HEK293 (cell line): ENCODE data around the gene CROT.

Experiments used
- CTCF ChIA-PET: fragments of 350-600 bp; formaldehyde crosslinking; extraction: SDS; loops from one replicate; lab custom pipeline; 2021; ENCODE audit warnings: antibody characterized with exemption; lab: Yijun Ruan, JAX
- POLR2A ChIA-PET: fragments of 300-600 bp; formaldehyde crosslinking; extraction: SDS; loops from one replicate; lab custom pipeline; 2020; ENCODE audit warnings: antibody characterized with exemption, inconsistent platforms; lab: Yijun Ruan, JAX
- H3K27ac ChIP-seq: fragments of 200-500 bp; sonication (Bioruptor generic); 2 replicates; pipeline ENCODE4 v1.5.1; 2014; ENCODE audit warnings: low read depth, low read length, control low read depth, inconsistent platforms; ENCODE audit errors: extremely low read depth
- H3K36me3 ChIP-seq, 2 experiments: fragments of 200-500 bp in 1 of 2; sonication (Bioruptor generic) in 1 of 2; 1 replicate in 1 of 2; 2 replicates in 1 of 2; pipeline ENCODE4 v1.5.1; 2014 to 2017; ENCODE audit warnings: inconsistent platforms in 2 of 2, low read length in 2 of 2; ENCODE audit not compliant: control insufficient read depth in 2 of 2, insufficient read depth in 1 of 2
- H3K4me1 ChIP-seq: fragments of 200-500 bp; sonication (Bioruptor generic); 2 replicates; pipeline ENCODE4 v1.5.1; 2014; ENCODE audit warnings: mild to moderate bottlenecking, low read length, inconsistent platforms; ENCODE audit not compliant: control insufficient read depth, insufficient read depth
- H3K4me3 ChIP-seq: 2 replicates; pipeline ENCODE4 v1.5.1; 2011; ENCODE audit warnings: low read depth, mild to moderate bottlenecking, control low read depth, low read length, moderate library complexity
- H3K9me3 ChIP-seq: fragments of 200-500 bp; sonication (Bioruptor generic); 2 replicates; pipeline ENCODE4 v1.5.1; 2014; ENCODE audit warnings: low read depth, low read length, inconsistent platforms; ENCODE audit not compliant: control insufficient read depth, insufficient read depth
- SALL2 ChIP-seq: fragments of 450-650 bp; formaldehyde crosslinking; IDR thresholded peaks from 2 replicates; pipeline ENCODE4 v1.5.0; 2017; ENCODE audit warnings: missing biosample characterization, mild to moderate bottlenecking, missing genetic modification characterization, borderline replicate concordance
- YY2 ChIP-seq: fragments of 450-650 bp; formaldehyde crosslinking; IDR thresholded peaks from 2 replicates; pipeline ENCODE4 v1.5.1; 2016; ENCODE audit warnings: missing biosample characterization, missing genetic modification characterization
- ZBTB48 ChIP-seq: fragments of 450-650 bp; formaldehyde crosslinking; IDR thresholded peaks from 2 replicates; pipeline ENCODE4 v1.5.1; 2016; ENCODE audit warnings: missing biosample characterization, missing genetic modification characterization
- ZBTB6 ChIP-seq: fragments of 450-650 bp; formaldehyde crosslinking; IDR thresholded peaks from 2 replicates; pipeline ENCODE4 v1.5.1; 2017; ENCODE audit warnings: missing biosample characterization, missing genetic modification characterization
- ZNF112 ChIP-seq: fragments of 450-650 bp; formaldehyde crosslinking; IDR thresholded peaks from 2 replicates; pipeline ENCODE4 v1.5.0; 2017; ENCODE audit warnings: missing biosample characterization, missing genetic modification characterization
- ZNF114 ChIP-seq: fragments of 450-650 bp; formaldehyde crosslinking; IDR thresholded peaks from 2 replicates; pipeline ENCODE4 v1.5.0; 2017; ENCODE audit warnings: missing biosample characterization, missing genetic modification characterization
- ZNF146 ChIP-seq: fragments of 450-650 bp; formaldehyde crosslinking; IDR thresholded peaks from 2 replicates; pipeline ENCODE4 v1.5.1; 2016; ENCODE audit warnings: missing biosample characterization, missing genetic modification characterization
- ZNF24 ChIP-seq: fragments of 450-650 bp; formaldehyde crosslinking; IDR thresholded peaks from 2 replicates; pipeline ENCODE4 v1.5.1; 2016; ENCODE audit warnings: missing biosample characterization, missing genetic modification characterization
- ZNF302 ChIP-seq: fragments of 450-650 bp; formaldehyde crosslinking; IDR thresholded peaks from 2 replicates; pipeline ENCODE4 v1.5.1; 2016; ENCODE audit warnings: missing biosample characterization, missing genetic modification characterization, low read depth
- ZNF335 ChIP-seq: fragments of 450-650 bp; formaldehyde crosslinking; conservative IDR thresholded peaks from 2 replicates; pipeline ENCODE4 v1.5.1; 2016; ENCODE audit warnings: missing biosample characterization, missing genetic modification characterization
- ZNF341 ChIP-seq: fragments of 450-650 bp; formaldehyde crosslinking; IDR thresholded peaks from 2 replicates; pipeline ENCODE4; 2016; ENCODE audit warnings: low read depth, missing biosample characterization, missing genetic modification characterization
- ZNF37A ChIP-seq: fragments of 450-650 bp; IDR thresholded peaks from 2 replicates; pipeline ENCODE4 v1.5.1; 2018; ENCODE audit warnings: missing biosample characterization, missing genetic modification characterization
- ZNF423 ChIP-seq: fragments of 450-650 bp; formaldehyde crosslinking; IDR thresholded peaks from 2 replicates; pipeline ENCODE4 v1.5.1; 2016; ENCODE audit warnings: missing biosample characterization, missing genetic modification characterization
- ZNF549 ChIP-seq: fragments of 450-650 bp; IDR thresholded peaks from 2 replicates; pipeline ENCODE4 v1.5.1; 2018; ENCODE audit warnings: missing biosample characterization, missing genetic modification characterization, mild to moderate bottlenecking, inconsistent platforms, moderate library complexity
- ZNF585B ChIP-seq: fragments of 450-650 bp; formaldehyde crosslinking; IDR thresholded peaks from 2 replicates; pipeline ENCODE4 v1.5.1; 2016; ENCODE audit warnings: missing biosample characterization, missing genetic modification characterization
- ZNF76 ChIP-seq: fragments of 450-650 bp; formaldehyde crosslinking; IDR thresholded peaks from 2 replicates; pipeline ENCODE4; 2016; ENCODE audit warnings: low read depth, missing biosample characterization, missing genetic modification characterization, borderline replicate concordance
- ZNF843 ChIP-seq: fragments of 450-650 bp; formaldehyde crosslinking; IDR thresholded peaks from 2 replicates; pipeline ENCODE4 v1.5.1; 2016; ENCODE audit warnings: missing biosample characterization, missing genetic modification characterization
- TF ChIP-seq, protein P1 (sequence below): fragments of 450-650 bp; formaldehyde crosslinking; IDR thresholded peaks from 2 replicates; pipeline ENCODE4 v1.5.1; 2016; ENCODE audit warnings: missing biosample characterization, missing genetic modification characterization
- TF ChIP-seq, protein P2 (sequence below): fragments of 450-650 bp; formaldehyde crosslinking; IDR thresholded peaks from 2 replicates; pipeline ENCODE4 v1.5.1; 2016; ENCODE audit warnings: missing biosample characterization, missing genetic modification characterization
- TF ChIP-seq, protein P3 (sequence below): fragments of 450-650 bp; formaldehyde crosslinking; optimal IDR thresholded peaks from 2 replicates; pipeline ENCODE3; 2016; ENCODE audit warnings: missing biosample characterization, mild to moderate bottlenecking, missing genetic modification characterization
- TF ChIP-seq, protein P4 (sequence below): fragments of 450-650 bp; formaldehyde crosslinking; IDR thresholded peaks from 2 replicates; pipeline ENCODE4 v1.5.1; 2016; ENCODE audit warnings: missing biosample characterization, missing genetic modification characterization
- TF ChIP-seq, protein P5 (sequence below): fragments of 450-650 bp; formaldehyde crosslinking; IDR thresholded peaks from 2 replicates; pipeline ENCODE4 v1.5.1; 2016; ENCODE audit warnings: missing biosample characterization, missing genetic modification characterization

CROT gene

GRCh38 chr7:87300756-87301155, 44.7 kb upstream of the CROT start:
- TF ChIP-seq ZNF549 (tag by site-specific recombination) (no peak), ZNF843 (tag by site-specific recombination) (no peak), ZNF146 (tag by site-specific recombination) (peak; percentile 57; the same call in 1 of the 2 replicates), ZNF335 (tag by site-specific recombination) (no peak)
- H3K9me3 ChIP-seq, result no peaks in the 10 kb centered on the region
- H3K27ac ChIP-seq, result no peak overlapping the region
- H3K4me1 ChIP-seq, result no peaks in the 10 kb centered on the region
- ChIA-PET POLR2A (no interaction called here), CTCF (no interaction called here)
- no peaks in the 10 kb centered on the region for H3K36me3 ChIP-seq
- no peak overlapping the region for H3K4me3 ChIP-seq

DNA sequence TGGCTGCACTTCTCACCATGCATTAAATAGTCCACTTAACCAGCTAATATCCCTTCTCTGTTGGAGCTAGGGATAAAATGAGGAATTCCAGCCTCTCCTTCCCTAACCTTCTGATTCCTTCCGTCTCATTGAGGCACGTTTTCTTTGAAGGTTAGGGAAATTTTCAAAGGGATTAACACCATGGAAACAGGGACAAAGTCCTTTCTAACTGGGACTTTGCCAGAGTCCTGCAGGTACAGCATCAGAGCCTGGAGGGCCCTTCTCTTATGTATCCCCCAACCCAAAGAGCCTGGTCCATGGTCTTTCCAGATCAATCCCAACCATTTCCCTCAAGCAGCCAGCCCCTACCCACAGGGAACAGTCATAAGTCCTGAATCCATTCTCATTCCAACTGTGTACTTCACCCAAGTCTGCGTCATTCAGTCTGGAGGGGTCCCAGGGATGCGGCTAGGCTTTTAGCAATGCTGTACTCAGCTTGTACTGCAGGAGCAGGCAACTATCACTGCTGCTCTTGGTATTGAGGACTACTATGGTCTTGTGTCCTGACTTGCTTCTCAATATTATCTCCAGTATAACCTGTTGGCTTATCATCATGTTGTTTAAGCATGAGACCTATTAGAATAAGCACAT, 34.6 kb upstream of the CROT start:
- no peak for TF ChIP-seq ZNF76 (tag by site-specific recombination)
- no peak for TF ChIP-seq ZBTB48 (tag by site-specific recombination)
- TF ChIP-seq, protein P1, sequence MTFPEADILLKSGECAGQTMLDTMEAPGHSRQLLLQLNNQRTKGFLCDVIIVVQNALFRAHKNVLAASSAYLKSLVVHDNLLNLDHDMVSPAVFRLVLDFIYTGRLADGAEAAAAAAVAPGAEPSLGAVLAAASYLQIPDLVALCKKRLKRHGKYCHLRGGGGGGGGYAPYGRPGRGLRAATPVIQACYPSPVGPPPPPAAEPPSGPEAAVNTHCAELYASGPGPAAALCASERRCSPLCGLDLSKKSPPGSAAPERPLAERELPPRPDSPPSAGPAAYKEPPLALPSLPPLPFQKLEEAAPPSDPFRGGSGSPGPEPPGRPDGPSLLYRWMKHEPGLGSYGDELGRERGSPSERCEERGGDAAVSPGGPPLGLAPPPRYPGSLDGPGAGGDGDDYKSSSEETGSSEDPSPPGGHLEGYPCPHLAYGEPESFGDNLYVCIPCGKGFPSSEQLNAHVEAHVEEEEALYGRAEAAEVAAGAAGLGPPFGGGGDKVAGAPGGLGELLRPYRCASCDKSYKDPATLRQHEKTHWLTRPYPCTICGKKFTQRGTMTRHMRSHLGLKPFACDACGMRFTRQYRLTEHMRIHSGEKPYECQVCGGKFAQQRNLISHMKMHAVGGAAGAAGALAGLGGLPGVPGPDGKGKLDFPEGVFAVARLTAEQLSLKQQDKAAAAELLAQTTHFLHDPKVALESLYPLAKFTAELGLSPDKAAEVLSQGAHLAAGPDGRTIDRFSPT (tag by site-specific recombination), result no peak
- TF ChIP-seq, protein P2, sequence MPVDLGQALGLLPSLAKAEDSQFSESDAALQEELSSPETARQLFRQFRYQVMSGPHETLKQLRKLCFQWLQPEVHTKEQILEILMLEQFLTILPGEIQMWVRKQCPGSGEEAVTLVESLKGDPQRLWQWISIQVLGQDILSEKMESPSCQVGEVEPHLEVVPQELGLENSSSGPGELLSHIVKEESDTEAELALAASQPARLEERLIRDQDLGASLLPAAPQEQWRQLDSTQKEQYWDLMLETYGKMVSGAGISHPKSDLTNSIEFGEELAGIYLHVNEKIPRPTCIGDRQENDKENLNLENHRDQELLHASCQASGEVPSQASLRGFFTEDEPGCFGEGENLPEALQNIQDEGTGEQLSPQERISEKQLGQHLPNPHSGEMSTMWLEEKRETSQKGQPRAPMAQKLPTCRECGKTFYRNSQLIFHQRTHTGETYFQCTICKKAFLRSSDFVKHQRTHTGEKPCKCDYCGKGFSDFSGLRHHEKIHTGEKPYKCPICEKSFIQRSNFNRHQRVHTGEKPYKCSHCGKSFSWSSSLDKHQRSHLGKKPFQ (tag by site-specific recombination), result no peak
- TF ChIP-seq ZNF112 (tag by site-specific recombination), result no peak
- no peak for TF ChIP-seq ZNF423
- TF ChIP-seq ZNF302 (tag by site-specific recombination), result no peak
- TF ChIP-seq, protein P3, sequence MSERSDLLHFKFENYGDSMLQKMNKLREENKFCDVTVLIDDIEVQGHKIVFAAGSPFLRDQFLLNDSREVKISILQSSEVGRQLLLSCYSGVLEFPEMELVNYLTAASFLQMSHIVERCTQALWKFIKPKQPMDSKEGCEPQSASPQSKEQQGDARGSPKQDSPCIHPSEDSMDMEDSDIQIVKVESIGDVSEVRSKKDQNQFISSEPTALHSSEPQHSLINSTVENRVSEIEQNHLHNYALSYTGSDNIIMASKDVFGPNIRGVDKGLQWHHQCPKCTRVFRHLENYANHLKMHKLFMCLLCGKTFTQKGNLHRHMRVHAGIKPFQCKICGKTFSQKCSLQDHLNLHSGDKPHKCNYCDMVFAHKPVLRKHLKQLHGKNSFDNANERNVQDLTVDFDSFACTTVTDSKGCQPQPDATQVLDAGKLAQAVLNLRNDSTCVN (tag by site-specific recombination), result no peak
- TF ChIP-seq, protein P4, sequence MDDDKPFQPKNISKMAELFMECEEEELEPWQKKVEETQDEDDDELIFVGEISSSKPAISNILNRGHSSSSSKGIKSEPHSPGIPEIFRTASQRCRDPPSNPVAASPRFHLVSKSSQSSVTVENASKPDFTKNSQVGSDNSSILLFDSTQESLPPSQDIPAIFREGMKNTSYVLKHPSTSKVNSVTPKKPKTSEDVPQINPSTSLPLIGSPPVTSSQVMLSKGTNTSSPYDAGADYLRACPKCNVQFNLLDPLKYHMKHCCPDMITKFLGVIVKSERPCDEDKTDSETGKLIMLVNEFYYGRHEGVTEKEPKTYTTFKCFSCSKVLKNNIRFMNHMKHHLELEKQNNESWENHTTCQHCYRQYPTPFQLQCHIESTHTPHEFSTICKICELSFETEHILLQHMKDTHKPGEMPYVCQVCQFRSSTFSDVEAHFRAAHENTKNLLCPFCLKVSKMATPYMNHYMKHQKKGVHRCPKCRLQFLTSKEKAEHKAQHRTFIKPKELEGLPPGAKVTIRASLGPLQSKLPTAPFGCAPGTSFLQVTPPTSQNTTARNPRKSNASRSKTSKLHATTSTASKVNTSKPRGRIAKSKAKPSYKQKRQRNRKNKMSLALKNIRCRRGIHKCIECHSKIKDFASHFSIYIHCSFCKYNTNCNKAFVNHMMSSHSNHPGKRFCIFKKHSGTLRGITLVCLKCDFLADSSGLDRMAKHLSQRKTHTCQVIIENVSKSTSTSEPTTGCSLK (tag by site-specific recombination), result no peak
- TF ChIP-seq ZBTB6 (tag by site-specific recombination), result no peak
- TF ChIP-seq, protein P5, sequence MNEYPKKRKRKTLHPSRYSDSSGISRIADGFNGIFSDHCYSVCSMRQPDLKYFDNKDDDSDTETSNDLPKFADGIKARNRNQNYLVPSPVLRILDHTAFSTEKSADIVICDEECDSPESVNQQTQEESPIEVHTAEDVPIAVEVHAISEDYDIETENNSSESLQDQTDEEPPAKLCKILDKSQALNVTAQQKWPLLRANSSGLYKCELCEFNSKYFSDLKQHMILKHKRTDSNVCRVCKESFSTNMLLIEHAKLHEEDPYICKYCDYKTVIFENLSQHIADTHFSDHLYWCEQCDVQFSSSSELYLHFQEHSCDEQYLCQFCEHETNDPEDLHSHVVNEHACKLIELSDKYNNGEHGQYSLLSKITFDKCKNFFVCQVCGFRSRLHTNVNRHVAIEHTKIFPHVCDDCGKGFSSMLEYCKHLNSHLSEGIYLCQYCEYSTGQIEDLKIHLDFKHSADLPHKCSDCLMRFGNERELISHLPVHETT (tag by site-specific recombination), result no peak
- no peak for TF ChIP-seq ZNF114
- TF ChIP-seq YY2, result no peak
- TF ChIP-seq ZNF341 (tag by site-specific recombination), result no peak
- TF ChIP-seq ZNF37A (tag by site-specific recombination), result no peak
- no peak for TF ChIP-seq ZNF585B (tag by site-specific recombination)
- TF ChIP-seq SALL2 (tag by site-specific recombination), result no peak
- TF ChIP-seq ZNF24 (tag by site-specific recombination), result no peak
- no peaks in the 10 kb centered on the region for H3K9me3 ChIP-seq
- no peak overlapping the region for H3K4me3 ChIP-seq
- POLR2A ChIA-PET, result no interaction called here
- CTCF ChIA-PET, result interaction anchor here (0.7 to 1.0 kb wide), 4 partner anchors 17 to 577 kb away, joined by 3 to 5 read pairs (median 3); no protein-coding TSS in a partner anchor
- no peaks in the 10 kb centered on the region for H3K4me1 ChIP-seq
- no peak overlapping the region for H3K27ac ChIP-seq
- no peaks in the 10 kb centered on the region for H3K36me3 ChIP-seq
